ENCODE results near the gene SIT1.

SIT1 gene

GRCh38 chr9:35650341-35651158, at the start of gene SIT1:
Gene SIT1, minus strand, starts transcription at chr9:35650931. Its CDS starts 78 bp downstream, at chr9:35650853.
- no peak for DNase-seq (ENCODE audit: low spot score)

GRCh38 chr9:35700031-35700430, 49.3 kb upstream of the SIT1 start:
- DNase-seq (ENCODE audit: low spot score), result no peak

- no peak for DNase-seq (ENCODE audit: low spot score)
Measured at GRCh38 chr9:35698231-35698630, 47.5 kb upstream of the SIT1 start.

- no peak for DNase-seq (ENCODE audit: low spot score)
Measured at GRCh38 chr9:35697486-35697885, 46.8 kb upstream of the SIT1 start.

GRCh38 chr9:35696520-35697215, 45.9 kb upstream of the SIT1 start:
- DNase-seq (ENCODE audit: low spot score), result peak; percentile 61

- DNase-seq (ENCODE audit: low spot score), result no peak
Measured at GRCh38 chr9:35695943-35696401, 45.2 kb upstream of the SIT1 start.

- no peak for DNase-seq (ENCODE audit: low spot score)
Measured at GRCh38 chr9:35691757-35692301, 41.1 kb upstream of the SIT1 start.

GRCh38 chr9:35691334-35691650, 40.6 kb upstream of the SIT1 start:
- DNase-seq (ENCODE audit: low spot score), result no peak

- DNase-seq (ENCODE audit: low spot score), result peak; percentile 87
Measured at GRCh38 chr9:35690614-35691333, 40.0 kb upstream of the SIT1 start.

GRCh38 chr9:35690294-35690613, 39.5 kb upstream of the SIT1 start:
- DNase-seq (ENCODE audit: low spot score), result no peak

GRCh38 chr9:35689542-35690293, 39.0 kb upstream of the SIT1 start, which contains the start of gene TPM2:
Gene TPM2, minus strand, starts transcription at chr9:35689925. Its CDS starts 108 bp downstream, at chr9:35689817.
- DNase-seq (ENCODE audit: low spot score), result peak; percentile 92

- DNase-seq (ENCODE audit: low spot score), result peak; percentile 69
Measured at GRCh38 chr9:35688558-35689541, 38.1 kb upstream of the SIT1 start.

- no peak for DNase-seq (ENCODE audit: low spot score)
Measured at GRCh38 chr9:35687972-35688557, 37.3 kb upstream of the SIT1 start.

- DNase-seq (ENCODE audit: low spot score), result no peak
Measured at GRCh38 chr9:35687306-35687705, 36.6 kb upstream of the SIT1 start.

- peak; percentile 50 for DNase-seq (ENCODE audit: low spot score)
Measured at GRCh38 chr9:35686222-35687203, 35.8 kb upstream of the SIT1 start.

GRCh38 chr9:35685506-35685905, 34.8 kb upstream of the SIT1 start:
- no peak for DNase-seq (ENCODE audit: low spot score)

- DNase-seq (ENCODE audit: low spot score), result no peak
Measured at GRCh38 chr9:35684921-35685320, 34.2 kb upstream of the SIT1 start.

- DNase-seq (ENCODE audit: low spot score), result no peak
Measured at GRCh38 chr9:35683323-35683722, 32.6 kb upstream of the SIT1 start.
